ENCODE data around the gene PCDHGA1. TPM values are rescaled to one million over a fixed set of nuclear protein-coding genes. Genes with fewer than 3 reads are reported as not detected.
A peak's percentile ranks its signal among the peaks of the same experiment; 100 is the strongest.

Gene PCDHGA1
- total and polyA plus RNA-seq, 9 of the 15 experiments (the other 6 are each of a cell fraction or from before 2014, with no cell fraction given), result 0.05 to 0.26 (median 0.18) TPM; not detected in 2

DNA sequence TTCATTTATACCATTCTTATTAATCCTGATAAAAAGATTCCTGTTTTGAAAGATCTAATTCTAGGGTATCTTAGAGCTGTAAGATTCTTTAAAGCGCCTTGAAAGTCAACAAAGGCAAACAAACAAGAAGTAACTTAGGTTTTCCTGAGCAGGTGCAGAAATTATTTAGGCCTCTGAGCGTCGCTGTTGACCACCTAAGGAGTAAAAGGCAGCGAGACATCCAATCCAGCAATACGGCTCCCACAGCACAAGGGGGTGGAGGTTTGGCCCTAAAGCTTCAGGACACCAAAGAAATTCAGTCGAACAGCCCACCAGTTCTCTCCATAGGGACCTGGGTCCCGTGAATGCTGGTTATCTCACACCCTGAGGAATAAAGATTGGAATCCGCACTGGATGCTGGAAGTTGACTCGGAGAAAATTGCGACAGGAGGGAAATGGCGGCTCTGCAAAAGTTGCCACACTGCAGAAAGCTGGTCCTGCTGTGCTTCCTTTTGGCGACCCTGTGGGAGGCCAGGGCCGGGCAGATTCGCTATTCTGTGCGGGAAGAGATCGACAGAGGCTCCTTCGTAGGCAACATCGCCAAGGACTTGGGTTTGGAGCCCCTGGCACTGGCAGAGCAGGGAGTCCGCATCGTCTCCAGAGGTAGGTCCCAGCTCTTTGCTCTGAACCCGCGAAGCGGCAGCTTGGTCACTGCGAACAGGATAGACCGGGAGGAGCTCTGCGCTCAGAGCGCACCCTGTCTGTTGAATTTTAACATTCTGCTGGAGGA, 8.4 kb downstream of the PCDHGA1 start, which contains the start of gene PCDHGA2:
Gene PCDHGA2, plus strand, starts transcription at position 223 of the 769 bp plus-strand sequence.
- FAIRE-seq (peak; percentile 40), DNase-seq (ENCODE audit: extremely low read depth in 1 of 4, low spot score in 3 of 4) (peak; percentile 57 to 67 (median 62)), ATAC-seq (peak; percentile 80)
- CTCF ChIA-PET (ENCODE audit: low intra/inter-chr PET ratio), result interaction anchor here (0.6 to 1.6 kb wide), 6 partner anchors 11 to 226 kb away, joined by 3 to 6 read pairs (median 3); partner anchors contain the start of genes PCDHB14, PCDHGA10 and PCDHGB1
- peaks cover 10 to 26% of the 10 kb centered on the region in 2 experiments; a peak in 4 of 5 replicates for H3K27me3 ChIP-seq (ENCODE audit: control insufficient read depth in 2 of 2, insufficient read depth in 2 of 2, low read length in 2 of 2)
- H4K20me1 ChIP-seq (replicated peaks; ENCODE audit: control insufficient read depth, insufficient read depth, low read length), result no peaks in the 10 kb centered on the region
- peak within 1 kb of the TSS; percentile 76 for H2AFZ ChIP-seq (ENCODE audit: low read depth, low read length)
- no peak within 1 kb of the TSS for H3K27ac ChIP-seq (ENCODE audit: extremely low read depth, low read depth, low read length)
- no peaks in the 10 kb centered on the region for H3K36me3 ChIP-seq (ENCODE audit: control insufficient read depth, insufficient read depth, low read length)
- H3K9me3 ChIP-seq (replicated peaks; ENCODE audit: control insufficient read depth, insufficient read depth, low read depth, low read length), result no peaks in the 10 kb centered on the region
- H3K4me2 ChIP-seq (ENCODE audit: insufficient read depth, low read length), result peak within 1 kb of the TSS; percentile 72
- POLR2A ChIA-PET, result interaction anchor here (0.8 to 1.3 kb wide), 4 partner anchors 8 to 48 kb away, joined by 3 to 5 read pairs (median 3); partner anchors contain the start of gene TAF7
- no peaks in the 10 kb centered on the region for H3K9me1 ChIP-seq (ENCODE audit: control insufficient read depth, insufficient read depth, low read length)
- H3K4me3 ChIP-seq, result peak within 1 kb of the TSS; percentile 34
- no peaks in the 10 kb centered on the region for H3K79me2 ChIP-seq (ENCODE audit: control insufficient read depth, insufficient read depth, low read length)
- H3K9ac ChIP-seq (ENCODE audit: insufficient read depth in 1 of 2, low read depth in 2 of 2, low read length in 2 of 2), result peak within 1 kb of the TSS in 1 of 2 experiments; percentile 78; a peak in 2 of 4 replicates
- intact Hi-C loops (cut with micrococcal nuclease) (loop anchor here (5.0 kb wide), 1 partner anchor 224 kb away; no protein-coding TSS in a partner anchor), in situ Hi-C loops (cut with MboI) (no loop called here)
- peaks cover 0 to 6% of the 10 kb centered on the region in 2 experiments; a peak in 3 of 5 replicates for H3K4me1 ChIP-seq (replicated peaks in 1 of 2; ENCODE audit: control insufficient read depth in 2 of 2, insufficient read depth in 2 of 2, low read length in 2 of 2)
- TSS peak; percentile 58 for BruUV-seq (replicated peaks)
- 9% methylated on average over 26 of the region's 27 CpGs for WGBS (ENCODE audit: insufficient coverage, low coverage, missing lambda C conversion rate)
- TF ChIP-seq MAZ (CRISPR knock-in tag; conservative IDR thresholded peaks at IDR 0.05 in 1 of 2, IDR thresholded peaks at IDR 0.05 in 1 of 2) (0 out of 4 replicates have a peak, but pooled peaks of 1 of the 2 experiments have one; percentile 11), MAFG (tag; conservative IDR thresholded peaks at IDR 0.05) (0 out of 2 replicates have a peak, but pooled peaks have one; percentile 15), RAD21 (CRISPR knock-in tag; conservative IDR thresholded peaks at IDR 0.05 in 1 of 2, IDR thresholded peaks at IDR 0.05 in 1 of 2) (peak; percentile 35 to 50; a peak in 3 of 4 replicates), L3MBTL2 (IDR thresholded peaks at IDR 0.05) (peak; percentile 30; the same call in 1 of the 2 replicates), ZFP1 (CRISPR knock-in tag; IDR thresholded peaks at IDR 0.05) (no peak)
- TF ChIP-seq, protein P1, sequence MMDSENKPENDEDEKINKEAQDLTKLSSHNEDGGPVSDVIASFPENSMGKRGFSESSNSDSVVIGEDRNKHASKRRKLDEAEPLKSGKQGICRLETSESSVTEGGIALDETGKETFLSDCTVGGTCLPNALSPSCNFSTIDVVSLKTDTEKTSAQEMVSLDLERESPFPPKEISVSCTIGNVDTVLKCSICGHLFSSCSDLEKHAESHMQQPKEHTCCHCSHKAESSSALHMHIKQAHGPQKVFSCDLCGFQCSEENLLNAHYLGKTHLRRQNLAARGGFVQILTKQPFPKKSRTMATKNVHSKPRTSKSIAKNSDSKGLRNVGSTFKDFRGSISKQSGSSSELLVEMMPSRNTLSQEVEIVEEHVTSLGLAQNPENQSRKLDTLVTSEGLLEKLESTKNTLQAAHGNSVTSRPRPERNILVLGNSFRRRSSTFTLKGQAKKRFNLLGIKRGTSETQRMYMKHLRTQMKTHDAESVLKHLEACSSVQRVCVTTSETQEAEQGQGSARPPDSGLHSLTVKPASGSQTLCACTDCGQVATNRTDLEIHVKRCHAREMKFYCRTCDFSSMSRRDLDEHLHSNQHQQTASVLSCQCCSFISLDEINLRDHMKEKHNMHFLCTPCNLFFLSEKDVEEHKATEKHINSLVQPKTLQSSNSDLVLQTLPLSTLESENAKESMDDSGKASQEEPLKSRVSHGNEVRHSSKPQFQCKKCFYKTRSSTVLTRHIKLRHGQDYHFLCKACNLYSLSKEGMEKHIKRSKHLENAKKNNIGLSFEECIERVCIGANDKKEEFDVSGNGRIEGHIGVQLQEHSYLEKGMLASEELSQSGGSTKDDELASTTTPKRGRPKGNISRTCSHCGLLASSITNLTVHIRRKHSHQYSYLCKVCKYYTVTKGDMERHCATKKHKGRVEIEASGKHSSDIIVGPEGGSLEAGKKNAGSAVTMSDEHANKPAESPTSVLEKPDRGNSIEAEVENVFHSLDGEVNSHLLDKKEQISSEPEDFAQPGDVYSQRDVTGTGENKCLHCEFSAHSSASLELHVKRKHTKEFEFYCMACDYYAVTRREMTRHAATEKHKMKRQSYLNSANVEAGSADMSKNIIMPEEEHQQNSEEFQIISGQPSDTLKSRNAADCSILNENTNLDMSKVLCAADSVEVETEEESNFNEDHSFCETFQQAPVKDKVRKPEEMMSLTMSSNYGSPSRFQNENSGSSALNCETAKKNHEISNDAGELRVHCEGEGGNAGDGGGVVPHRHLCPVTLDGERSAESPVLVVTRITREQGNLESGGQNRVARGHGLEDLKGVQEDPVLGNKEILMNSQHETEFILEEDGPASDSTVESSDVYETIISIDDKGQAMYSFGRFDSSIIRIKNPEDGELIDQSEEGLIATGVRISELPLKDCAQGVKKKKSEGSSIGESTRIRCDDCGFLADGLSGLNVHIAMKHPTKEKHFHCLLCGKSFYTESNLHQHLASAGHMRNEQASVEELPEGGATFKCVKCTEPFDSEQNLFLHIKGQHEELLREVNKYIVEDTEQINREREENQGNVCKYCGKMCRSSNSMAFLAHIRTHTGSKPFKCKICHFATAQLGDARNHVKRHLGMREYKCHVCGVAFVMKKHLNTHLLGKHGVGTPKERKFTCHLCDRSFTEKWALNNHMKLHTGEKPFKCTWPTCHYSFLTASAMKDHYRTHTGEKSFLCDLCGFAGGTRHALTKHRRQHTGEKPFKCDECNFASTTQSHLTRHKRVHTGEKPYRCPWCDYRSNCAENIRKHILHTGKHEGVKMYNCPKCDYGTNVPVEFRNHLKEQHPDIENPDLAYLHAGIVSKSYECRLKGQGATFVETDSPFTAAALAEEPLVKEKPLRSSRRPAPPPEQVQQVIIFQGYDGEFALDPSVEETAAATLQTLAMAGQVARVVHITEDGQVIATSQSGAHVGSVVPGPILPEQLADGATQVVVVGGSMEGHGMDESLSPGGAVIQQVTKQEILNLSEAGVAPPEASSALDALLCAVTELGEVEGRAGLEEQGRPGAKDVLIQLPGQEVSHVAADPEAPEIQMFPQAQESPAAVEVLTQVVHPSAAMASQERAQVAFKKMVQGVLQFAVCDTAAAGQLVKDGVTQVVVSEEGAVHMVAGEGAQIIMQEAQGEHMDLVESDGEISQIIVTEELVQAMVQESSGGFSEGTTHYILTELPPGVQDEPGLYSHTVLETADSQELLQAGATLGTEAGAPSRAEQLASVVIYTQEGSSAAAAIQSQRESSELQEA (IDR thresholded peaks at IDR 0.05; ENCODE audit: low read depth), result no peak
- TF ChIP-seq, protein P2, sequence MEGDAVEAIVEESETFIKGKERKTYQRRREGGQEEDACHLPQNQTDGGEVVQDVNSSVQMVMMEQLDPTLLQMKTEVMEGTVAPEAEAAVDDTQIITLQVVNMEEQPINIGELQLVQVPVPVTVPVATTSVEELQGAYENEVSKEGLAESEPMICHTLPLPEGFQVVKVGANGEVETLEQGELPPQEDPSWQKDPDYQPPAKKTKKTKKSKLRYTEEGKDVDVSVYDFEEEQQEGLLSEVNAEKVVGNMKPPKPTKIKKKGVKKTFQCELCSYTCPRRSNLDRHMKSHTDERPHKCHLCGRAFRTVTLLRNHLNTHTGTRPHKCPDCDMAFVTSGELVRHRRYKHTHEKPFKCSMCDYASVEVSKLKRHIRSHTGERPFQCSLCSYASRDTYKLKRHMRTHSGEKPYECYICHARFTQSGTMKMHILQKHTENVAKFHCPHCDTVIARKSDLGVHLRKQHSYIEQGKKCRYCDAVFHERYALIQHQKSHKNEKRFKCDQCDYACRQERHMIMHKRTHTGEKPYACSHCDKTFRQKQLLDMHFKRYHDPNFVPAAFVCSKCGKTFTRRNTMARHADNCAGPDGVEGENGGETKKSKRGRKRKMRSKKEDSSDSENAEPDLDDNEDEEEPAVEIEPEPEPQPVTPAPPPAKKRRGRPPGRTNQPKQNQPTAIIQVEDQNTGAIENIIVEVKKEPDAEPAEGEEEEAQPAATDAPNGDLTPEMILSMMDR (IDR thresholded peaks at IDR 0.05 in 2 of 3, conservative IDR thresholded peaks at IDR 0.05 in 1 of 3; ENCODE audit: insufficient read depth in 2 of 3, low read depth in 1 of 3, low read length in 3 of 3), result peak; percentile 79 to 84 (median 82)

Measured in K562 (cell line).